Muscle of leg (tissue), 11 donors: ENCODE data around the gene OSBPL9. TPM values are rescaled to one million over a fixed set of nuclear protein-coding genes. Genes with fewer than 3 reads are reported as not detected.
"Not testable (repeated sequence)": the region's sequence is repeated elsewhere in the genome, so short reads cannot be mapped to it uniquely, and the experiment has no call there.

Source experiments
- DNase-seq: peaks from one replicate; pipeline ENCODE4 v3.0.0; 2013
- H3K27ac ChIP-seq: one replicate; pipeline ENCODE4 v1.5.1; 2013; ENCODE audit warnings: mild to moderate bottlenecking, low read length, control low read depth
- H3K27me3 ChIP-seq: one replicate; pipeline ENCODE4 v1.6.1; 2013; ENCODE audit warnings: low read length; ENCODE audit not compliant: control insufficient read depth, insufficient read depth
- H3K36me3 ChIP-seq: one replicate; pipeline ENCODE4 v1.6.1; 2013; ENCODE audit warnings: low read length; ENCODE audit not compliant: control insufficient read depth, insufficient read depth
- H3K4me1 ChIP-seq: one replicate; pipeline ENCODE4 v1.6.1; 2013; ENCODE audit warnings: low read length; ENCODE audit not compliant: control insufficient read depth, insufficient read depth
- H3K4me3 ChIP-seq: one replicate; pipeline ENCODE4 v1.5.1; 2013; ENCODE audit warnings: low read length, control low read depth
- H3K9me3 ChIP-seq: replicated peaks from 2 replicates; pipeline ENCODE4 v1.6.1; 2013; ENCODE audit warnings: low read depth, low read length; ENCODE audit not compliant: control insufficient read depth
- WGBS: methylation state at CpG from one replicate; pipeline ENCODE4 v1.1.5; 2013; ENCODE audit warnings: missing lambda C conversion rate; ENCODE audit not compliant: insufficient coverage; 5-methylcytosine and 5-hydroxymethylcytosine counted together
- polyA plus RNA-seq, 8 donors: library from polyadenylated mRNA; unstranded; fragments of 120-200 nt; gene quantifications; one replicate each; pipeline versions ENCODE4 v1.2.1 to v1.2.3, GENCODE V29; 2013; ENCODE audit warnings: inconsistent platforms in 1 of 8, low replicate concordance in 1 of 8; ENCODE audit not compliant: insufficient read length in 8 of 8, insufficient read depth in 1 of 8
- total RNA-seq: library from RNA; stranded (reverse); fragments of 120-200 nt; gene quantifications from one replicate; pipeline ENCODE4 v1.2.4, GENCODE V29; 2013

Gene OSBPL9
- total and polyA plus RNA-seq, 9 donors = 51.0 to 74.5 (median 61.1) TPM

DNA sequence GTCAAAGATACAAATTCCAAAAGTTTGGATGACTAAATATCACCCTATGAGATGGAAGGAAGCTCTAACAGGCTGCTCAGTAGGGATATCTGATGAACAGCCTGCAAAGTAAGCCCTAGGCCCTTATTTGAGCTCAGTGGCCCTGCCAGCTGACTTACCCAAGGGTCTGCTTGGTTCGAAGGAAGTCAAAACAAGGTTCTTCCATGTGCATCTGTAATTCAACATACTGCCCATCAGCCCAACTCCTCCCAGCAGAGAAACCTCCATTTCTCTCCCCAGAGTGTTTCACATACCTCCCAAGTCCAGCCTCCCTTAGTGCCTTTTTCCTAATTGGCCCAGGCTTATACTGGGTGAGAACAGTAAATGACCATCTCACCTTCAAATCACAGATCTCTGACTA lies 175.0 kb downstream of the OSBPL9 start:
- Histone ChIP-seq H3K27ac (no peak overlapping the region), H3K36me3 (peaks cover 81% of the 10 kb centered on the region), H3K27me3 (no peaks in the 10 kb centered on the region), H3K9me3 (no peaks in the 10 kb centered on the region), H3K4me1 (no peaks in the 10 kb centered on the region), H3K4me3 (no peak overlapping the region)
- WGBS = 92% methylated on average over 1 of the region's 1 CpG
- no peak for DNase-seq

DNA sequence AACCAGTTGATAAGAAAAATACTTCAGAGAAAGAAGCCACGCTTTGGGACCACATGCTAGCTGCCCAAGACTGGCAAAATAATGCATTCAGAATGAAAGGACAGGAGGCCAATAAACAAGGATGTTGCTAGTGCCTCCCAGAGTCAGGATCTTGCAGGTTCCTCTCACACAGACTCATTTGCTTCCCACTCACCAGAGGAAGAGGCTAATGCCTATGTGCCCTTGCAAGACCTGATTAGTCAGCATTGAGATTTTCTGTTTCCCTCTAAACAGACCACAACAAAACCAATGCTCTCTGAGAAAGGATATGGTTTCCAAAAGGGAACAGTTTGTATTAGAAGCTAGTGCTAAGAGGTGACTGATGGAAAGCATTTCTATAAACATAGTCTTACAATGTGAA lies 176.0 kb downstream of the OSBPL9 start:
- Histone ChIP-seq H3K9me3 (no peaks in the 10 kb centered on the region), H3K36me3 (peaks cover 75% of the 10 kb centered on the region), H3K27ac (no peak overlapping the region), H3K27me3 (no peaks in the 10 kb centered on the region), H3K4me3 (no peak overlapping the region), H3K4me1 (no peaks in the 10 kb centered on the region)
- 100% methylated on average over 1 of the region's 1 CpG for WGBS
- DNase-seq = peak; percentile 67

DNA sequence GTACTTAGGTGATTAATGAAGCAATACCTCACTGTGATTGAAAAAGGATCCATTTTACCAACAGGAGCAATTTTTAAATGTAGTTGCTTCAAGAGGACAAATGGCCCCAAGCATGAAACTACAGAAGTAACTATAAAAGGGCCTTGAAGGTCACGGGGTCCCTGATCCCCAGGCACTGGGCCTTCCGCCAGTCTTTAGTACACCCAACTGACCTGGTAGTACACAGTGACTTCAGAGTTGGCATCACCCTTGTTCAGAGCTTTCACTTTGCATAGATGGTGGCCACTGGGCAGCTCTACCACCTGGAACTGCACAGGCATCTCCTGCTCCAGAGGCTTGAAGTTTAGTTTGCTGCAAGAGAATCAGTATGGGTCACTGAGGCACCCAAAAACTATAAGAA lies 177.4 kb downstream of the OSBPL9 start:
- no peaks in the 10 kb centered on the region for H3K9me3 ChIP-seq
- 100% methylated on average over 2 of the region's 2 CpGs for WGBS
- no peak overlapping the region for H3K4me3 ChIP-seq
- H3K27ac ChIP-seq = no peak overlapping the region
- H3K36me3 ChIP-seq = peaks cover 70% of the 10 kb centered on the region
- no peak for DNase-seq
- H3K4me1 ChIP-seq = no peaks in the 10 kb centered on the region
- H3K27me3 ChIP-seq = no peaks in the 10 kb centered on the region

DNA sequence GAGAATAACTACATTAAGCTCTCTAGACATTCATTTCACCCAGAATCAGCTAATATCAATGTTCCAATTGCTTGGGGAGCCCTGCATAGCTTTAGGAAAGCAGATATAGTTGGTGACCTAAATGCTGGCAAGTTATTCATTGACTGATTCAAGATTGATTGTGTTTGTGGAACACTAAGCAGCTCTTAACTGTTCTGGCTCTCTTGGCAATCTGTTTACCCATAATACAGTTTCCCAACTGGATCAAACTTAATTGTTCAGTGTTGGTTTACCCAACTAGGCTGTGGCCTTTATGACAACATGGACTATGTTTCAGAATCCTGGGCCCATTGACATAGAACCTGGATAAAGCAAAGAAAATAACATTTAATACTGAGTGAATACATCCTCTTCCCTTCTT lies 178.0 kb downstream of the OSBPL9 start:
- Histone ChIP-seq H3K36me3 (peaks cover 70% of the 10 kb centered on the region), H3K27ac (no peak overlapping the region), H3K4me3 (no peak overlapping the region)

DNA sequence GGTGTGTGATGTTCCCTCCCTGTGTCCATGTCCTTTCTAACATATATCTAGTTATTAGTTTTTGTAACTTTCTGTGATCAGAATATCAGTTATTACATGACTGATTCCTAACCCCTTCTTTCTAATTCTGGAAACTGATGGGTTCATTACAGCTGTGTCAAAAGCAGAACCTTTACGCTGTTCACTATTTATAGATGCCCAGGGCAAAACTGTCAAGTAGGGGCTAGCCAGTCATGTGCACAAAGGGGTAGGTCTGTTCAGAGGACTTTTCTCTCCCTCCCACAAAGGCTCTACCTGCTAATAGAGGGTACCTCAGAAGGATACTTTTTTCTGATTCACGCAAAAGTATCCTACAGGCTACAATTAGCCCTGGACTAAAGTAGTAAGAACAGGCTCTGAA lies 182.5 kb downstream of the OSBPL9 start:
- no peak overlapping the region for H3K27ac ChIP-seq

More for the DNA sequence above, 178.0 kb downstream of the OSBPL9 start:
- DNase-seq = no peak
- no peaks in the 10 kb centered on the region for H3K27me3 ChIP-seq
- no peaks in the 10 kb centered on the region for H3K9me3 ChIP-seq
- H3K4me1 ChIP-seq = no peaks in the 10 kb centered on the region

DNA sequence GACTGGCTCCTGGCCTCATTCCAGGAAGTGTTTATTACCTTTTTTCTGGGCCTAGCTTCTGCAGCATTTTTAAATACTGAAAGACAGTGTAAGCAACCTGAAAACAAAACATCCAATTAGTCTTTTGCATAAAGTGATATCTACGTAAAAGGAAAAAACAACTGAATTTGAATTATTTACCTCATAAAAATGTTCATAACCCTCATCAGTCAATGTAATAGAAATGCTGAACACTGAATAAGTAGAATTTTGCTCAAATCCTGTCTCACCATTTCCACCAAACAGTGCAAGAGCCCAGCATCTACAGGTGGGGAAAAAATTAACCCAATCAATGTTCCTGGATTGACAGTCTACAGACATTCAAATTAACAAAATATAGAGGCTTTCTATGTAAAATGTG lies 197.6 kb downstream of the OSBPL9 start:
- WGBS = no CpG with 5 or more reads among the region's 1 CpG
- Histone ChIP-seq H3K9me3 (no peaks in the 10 kb centered on the region), H3K27me3 (no peaks in the 10 kb centered on the region), H3K27ac (no peak overlapping the region), H3K4me1 (no peaks in the 10 kb centered on the region), H3K4me3 (no peak overlapping the region), H3K36me3 (peaks cover 18% of the 10 kb centered on the region)
- DNase-seq = no peak

More for the DNA sequence above, 182.5 kb downstream of the OSBPL9 start:
- DNase-seq = no peak
- no CpG with 5 or more reads among the region's 2 CpGs for WGBS
- H3K9me3 ChIP-seq = no peaks in the 10 kb centered on the region
- H3K4me3 ChIP-seq = no peak overlapping the region
- no peaks in the 10 kb centered on the region for H3K4me1 ChIP-seq
- H3K27me3 ChIP-seq = no peaks in the 10 kb centered on the region
- peaks cover 44% of the 10 kb centered on the region for H3K36me3 ChIP-seq

DNA sequence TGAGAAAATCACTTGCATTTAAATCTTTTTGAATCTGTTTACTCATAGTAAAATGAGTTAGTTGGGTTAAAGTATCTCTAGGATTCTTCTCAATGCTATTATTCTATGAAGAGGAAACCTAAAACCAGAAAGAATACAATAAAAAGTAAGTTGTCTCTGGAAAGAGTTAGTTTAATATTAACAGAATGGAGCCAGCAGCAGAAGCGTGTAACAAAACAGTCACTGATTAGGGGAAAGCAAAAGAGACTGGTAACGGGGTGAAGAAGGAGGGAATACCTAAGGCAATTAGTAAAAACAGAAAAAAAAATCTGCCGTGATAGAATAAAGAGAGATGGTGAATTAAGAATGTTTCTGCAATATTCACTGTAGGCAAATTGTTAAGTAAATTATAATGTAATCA lies 201.6 kb downstream of the OSBPL9 start:
- H3K27me3 ChIP-seq = no peaks in the 10 kb centered on the region
- no peak for DNase-seq
- H3K9me3 ChIP-seq = no peaks in the 10 kb centered on the region
- H3K27ac ChIP-seq = no peak overlapping the region
- H3K36me3 ChIP-seq = peaks cover 4% of the 10 kb centered on the region
- 100% methylated on average over 2 of the region's 3 CpGs for WGBS
- no peaks in the 10 kb centered on the region for H3K4me1 ChIP-seq
- H3K4me3 ChIP-seq = no peak overlapping the region

DNA sequence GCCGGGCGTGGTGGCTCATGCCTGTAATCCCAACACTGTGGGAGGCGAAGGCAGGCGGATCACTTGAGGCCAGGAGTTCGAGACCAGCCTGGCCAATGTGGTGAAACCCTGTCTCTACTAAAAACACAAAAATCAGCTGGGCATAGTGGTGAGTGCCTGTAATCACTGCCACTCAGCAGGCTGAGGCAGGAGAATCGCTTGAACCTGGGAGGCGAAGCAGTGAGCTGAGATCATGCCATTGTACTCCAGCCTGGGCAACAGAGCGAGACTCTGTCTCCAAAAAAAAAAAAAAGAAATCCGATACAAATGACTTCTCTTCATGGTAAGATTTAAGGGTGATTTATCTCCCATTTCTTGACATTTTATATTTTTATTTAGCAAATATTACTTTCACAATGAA lies 202.1 kb downstream of the OSBPL9 start:
- not testable (repeated sequence) for H3K27ac ChIP-seq, H3K27me3 ChIP-seq, H3K4me1 ChIP-seq, H3K9me3 ChIP-seq, H3K4me3 ChIP-seq, H3K36me3 ChIP-seq, DNase-seq
- WGBS = 94% methylated on average over 3 of the region's 9 CpGs

DNA sequence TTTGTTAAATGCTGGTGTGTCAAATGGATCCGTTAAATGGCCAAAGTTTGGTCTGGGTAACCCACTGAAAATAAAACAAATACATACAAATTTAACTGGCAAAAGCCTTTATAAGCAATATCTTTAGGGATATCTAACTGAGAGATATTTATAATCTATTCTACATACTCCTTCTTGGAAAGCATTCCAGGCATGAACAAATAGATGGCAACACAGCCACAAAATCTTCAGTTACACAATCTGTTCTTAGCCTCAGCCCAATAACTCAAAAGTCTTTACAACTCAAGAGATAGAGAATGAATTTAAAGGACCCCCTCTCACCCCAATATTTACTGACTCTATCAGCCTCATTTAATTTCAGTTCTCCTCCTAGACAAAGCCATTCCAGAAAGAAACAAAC lies 202.9 kb downstream of the OSBPL9 start:
- H3K27ac ChIP-seq = no peak overlapping the region
- no peak overlapping the region for H3K4me3 ChIP-seq
- peaks cover 2% of the 10 kb centered on the region for H3K36me3 ChIP-seq
- WGBS = no CpG with 5 or more reads among the region's 1 CpG
- H3K27me3 ChIP-seq = no peaks in the 10 kb centered on the region
- DNase-seq = peak; percentile 12
- no peaks in the 10 kb centered on the region for H3K9me3 ChIP-seq
- no peaks in the 10 kb centered on the region for H3K4me1 ChIP-seq

DNA sequence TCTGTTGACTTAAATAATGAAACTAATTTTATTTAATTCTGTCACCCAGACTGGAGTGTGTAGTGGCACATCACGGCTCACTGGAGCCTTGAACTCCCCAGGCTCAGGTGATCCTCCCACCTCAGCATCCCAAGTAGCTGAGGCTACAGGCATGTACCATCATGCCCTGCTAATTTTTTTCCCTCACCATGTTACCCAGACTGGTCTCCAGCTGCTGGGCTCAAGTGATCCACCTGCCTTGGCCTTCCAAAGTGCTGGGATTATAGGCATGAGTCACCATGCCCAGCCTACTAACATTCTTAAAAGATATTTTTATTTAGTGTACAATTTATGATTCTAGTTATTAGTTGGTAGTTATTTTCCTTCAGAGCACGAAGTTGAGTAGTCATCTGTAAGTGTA lies 212.2 kb downstream of the OSBPL9 start:
- no CpG with 5 or more reads among the region's 2 CpGs for WGBS
- peaks cover 17% of the 10 kb centered on the region for H3K36me3 ChIP-seq
- H3K27me3 ChIP-seq = no peaks in the 10 kb centered on the region
- H3K4me1 ChIP-seq = no peaks in the 10 kb centered on the region
- no peak overlapping the region for H3K27ac ChIP-seq
- DNase-seq = no peak
- no peak overlapping the region for H3K4me3 ChIP-seq
- H3K9me3 ChIP-seq = no peaks in the 10 kb centered on the region

DNA sequence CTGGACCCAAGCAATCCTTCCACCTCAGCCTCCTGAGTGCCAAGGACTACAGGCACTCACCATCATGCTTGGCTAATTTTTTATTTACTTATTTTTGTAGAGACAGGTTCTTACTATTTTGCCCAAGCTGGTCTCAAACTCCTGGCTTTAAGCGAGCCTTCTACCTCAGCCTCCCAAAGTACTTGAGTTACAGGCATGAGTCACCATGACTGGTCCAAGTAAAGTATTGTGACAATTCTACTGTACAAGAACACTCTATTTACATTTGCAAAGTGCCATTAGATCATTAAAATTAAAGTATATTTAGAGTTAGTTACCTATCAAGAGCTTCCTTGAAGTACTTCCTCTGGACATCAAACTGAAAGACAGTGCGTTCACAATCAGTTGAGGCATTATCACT lies 216.8 kb downstream of the OSBPL9 start:
- WGBS = no CpG with 5 or more reads among the region's 2 CpGs
- Histone ChIP-seq H3K4me3 (no peak overlapping the region), H3K4me1 (no peaks in the 10 kb centered on the region), H3K27me3 (no peaks in the 10 kb centered on the region), H3K27ac (no peak overlapping the region), H3K36me3 (peaks cover 21% of the 10 kb centered on the region), H3K9me3 (no peaks in the 10 kb centered on the region)
- DNase-seq = no peak
